Stimulated activated CD4-positive, alpha-beta T cell treated with anti-CD3 and anti-CD28 coated beads, Interleukin-15, amount 100 ng/mL, for 48 hours (primary cell): ENCODE data around the gene ASB13.
"Not testable (repeated sequence)": the region's sequence is repeated elsewhere in the genome, so short reads cannot be mapped to it uniquely, and the experiment has no call there.

Experiments
- DNase-seq, 2 donors: peaks; one replicate each; pipeline ENCODE4 v3.0.0-alpha.2; 2020; ENCODE audit warnings: low read depth in 2 of 2

The ASB13 gene

GRCh38 chr10:5625992-5626777 lies 40.2 kb downstream of the ASB13 start:
- DNase-seq: no peak

DNA sequence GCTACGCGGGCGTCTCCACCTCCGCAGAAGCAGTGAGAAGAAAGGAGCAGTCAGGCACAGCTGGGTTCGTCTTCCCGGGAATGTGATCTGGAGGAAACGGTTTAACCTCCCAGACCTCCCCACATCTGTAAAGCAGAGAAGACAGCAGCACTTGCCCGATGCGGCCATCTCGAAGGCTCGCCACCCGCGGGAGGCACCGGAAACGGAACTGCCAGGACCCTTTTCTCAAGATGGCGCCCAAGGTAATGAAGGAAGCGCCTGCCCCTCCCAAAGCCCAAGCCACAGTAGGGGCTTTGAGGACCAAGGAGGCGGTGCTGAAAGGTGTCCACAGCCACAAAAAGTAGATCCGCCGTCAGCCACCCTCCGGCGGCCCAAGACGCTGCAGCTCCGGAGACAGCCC lies 41.7 kb downstream of the ASB13 start:
- DNase-seq: no peak

DNA sequence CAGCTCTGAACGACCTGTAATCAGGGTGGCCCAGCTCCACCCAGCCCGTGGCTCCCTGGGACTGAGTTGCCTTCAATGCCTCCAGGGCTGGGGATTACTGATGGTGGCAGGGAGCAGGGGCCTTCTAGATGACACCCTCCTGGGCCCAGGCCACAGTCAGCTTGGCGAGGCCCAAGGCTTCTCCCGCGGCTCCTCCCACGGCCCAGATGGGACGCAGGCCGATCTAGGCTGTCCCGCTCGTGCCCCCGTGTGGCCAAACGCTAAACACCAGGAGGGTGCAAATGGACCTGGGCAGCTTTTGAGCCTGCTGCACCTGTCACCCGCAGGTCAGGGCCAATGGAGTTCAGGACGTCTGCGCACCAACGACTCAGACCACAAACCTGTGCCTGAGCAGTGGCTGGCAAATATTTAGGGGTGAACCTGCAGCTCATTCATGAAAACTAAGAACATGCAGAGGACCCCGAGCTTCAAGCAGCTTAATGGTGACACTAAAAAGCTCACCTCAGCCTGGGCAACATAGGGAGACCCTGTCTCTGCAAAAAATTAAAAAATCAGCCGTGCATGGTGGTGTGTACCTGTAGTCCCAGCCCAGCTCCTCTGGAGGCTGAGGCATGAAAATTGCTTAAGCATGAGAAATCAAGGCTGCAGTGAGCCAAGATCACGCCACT lies 43.2 kb downstream of the ASB13 start:
- DNase-seq: peak; percentile 75 to 84

DNA sequence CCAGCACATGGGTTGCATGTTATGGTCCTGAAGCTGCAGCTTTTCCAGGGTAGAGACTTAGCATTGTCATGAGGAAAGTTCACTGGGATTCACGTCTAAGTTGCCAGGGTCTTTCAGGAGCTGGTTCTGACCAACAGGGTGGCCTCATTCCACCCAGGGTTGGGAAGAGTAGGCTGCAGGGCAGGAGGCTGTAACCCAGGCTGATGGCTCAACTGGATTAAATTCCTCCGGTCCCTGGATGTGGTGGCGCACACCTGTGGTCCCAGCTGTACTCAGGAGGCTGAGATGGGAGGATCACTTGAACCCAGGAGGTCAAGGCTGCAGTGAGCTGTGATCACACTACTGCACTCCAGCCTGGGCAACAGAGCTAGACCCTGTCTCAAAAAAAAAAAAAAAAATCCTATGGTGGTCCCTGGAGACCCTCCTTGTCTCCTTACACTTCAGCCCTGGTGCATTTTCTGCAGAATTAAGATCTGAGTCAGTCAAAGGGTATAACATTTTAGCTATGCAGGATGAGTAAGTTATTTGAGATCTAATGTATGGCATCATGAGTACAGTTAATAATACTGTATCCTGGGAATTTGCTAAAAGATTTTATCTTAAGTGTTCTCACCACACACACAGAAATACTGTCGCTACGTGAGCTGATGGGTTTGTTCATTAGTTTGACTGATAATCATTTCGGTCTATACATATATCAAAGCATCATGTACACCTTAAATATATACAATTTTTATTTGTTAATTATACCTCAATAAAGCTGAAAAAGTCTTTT lies 44.0 kb downstream of the ASB13 start:
- DNase-seq: no peak

DNA sequence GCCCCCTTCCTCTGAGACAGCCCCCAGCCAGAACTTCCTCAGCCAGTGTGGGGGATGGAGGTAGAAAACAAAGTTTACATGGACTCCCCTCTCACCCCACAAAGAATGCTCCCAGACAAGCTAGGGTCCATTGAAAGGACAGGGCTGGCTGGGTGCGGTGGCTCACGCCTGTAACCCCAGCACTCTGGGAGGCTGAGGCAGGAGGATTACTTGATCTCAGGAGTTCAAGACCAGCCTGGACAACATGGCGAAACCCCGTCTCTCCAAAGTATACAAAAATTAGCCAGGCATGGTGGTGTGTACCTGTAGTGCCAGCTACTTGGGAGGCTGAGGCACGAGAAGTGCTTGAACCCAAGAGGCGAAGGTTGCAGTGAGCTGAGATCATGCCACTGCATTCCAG lies 45.0 kb downstream of the ASB13 start:
- not testable (repeated sequence) for DNase-seq

- no peak for DNase-seq
Observed at GRCh38 chr10:5620966-5621365, 45.4 kb downstream of the ASB13 start.

DNA sequence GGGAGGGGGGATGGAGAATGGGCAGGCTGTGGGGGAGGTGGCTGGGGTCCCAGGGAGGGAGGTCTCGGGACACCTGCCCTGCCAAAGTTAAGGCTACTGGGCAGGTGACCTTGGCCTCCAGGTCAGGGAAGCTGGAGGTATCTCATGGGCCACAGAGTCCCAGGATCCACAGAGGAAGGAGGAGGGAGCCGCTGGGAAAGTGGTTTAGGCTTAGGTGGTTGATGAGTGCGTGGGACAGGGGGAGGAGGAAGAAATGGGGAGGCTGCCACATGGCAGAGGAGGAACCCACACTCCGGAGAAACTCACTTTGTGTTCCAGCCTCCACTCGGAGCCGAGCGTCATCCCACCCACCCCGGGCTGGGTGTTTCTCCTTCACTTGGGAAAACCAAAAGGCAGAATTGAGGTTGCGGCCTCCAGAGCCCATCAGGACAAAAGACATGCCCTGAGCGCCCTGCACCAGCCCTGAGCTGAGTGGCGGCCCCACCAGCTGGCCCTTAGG lies 46.1 kb downstream of the ASB13 start:
- DNase-seq: no peak

GRCh38 chr10:5619362-5620211 lies 46.8 kb downstream of the ASB13 start:
- no peak for DNase-seq

- no peak for DNase-seq
Observed at GRCh38 chr10:5618829-5619228, 47.6 kb downstream of the ASB13 start.

- DNase-seq: no peak
Observed at GRCh38 chr10:5618042-5618441, 48.4 kb downstream of the ASB13 start.

DNA sequence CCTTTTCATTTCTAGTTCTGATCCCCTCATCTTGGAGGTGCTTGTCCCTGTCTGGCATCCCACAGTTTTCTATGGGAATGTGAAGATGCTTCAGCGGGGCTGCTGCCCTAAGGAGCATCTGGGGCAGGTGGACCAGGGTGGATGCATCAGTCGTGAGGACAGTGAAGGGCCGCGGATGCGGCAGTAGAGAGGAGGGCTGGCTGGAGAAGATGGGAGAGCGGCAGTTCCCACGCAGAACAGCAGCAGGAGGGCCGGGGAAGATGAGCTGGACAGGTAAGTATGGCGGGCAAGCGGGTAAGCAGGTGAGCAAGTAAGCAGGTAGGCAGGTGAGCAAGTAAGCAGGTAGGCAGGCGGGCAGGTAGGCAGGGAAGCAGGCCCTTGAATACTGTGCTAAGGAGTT lies 48.9 kb downstream of the ASB13 start:
- DNase-seq: no peak

GRCh38 chr10:5616836-5617235 lies 49.6 kb downstream of the ASB13 start:
- DNase-seq: no peak

DNA sequence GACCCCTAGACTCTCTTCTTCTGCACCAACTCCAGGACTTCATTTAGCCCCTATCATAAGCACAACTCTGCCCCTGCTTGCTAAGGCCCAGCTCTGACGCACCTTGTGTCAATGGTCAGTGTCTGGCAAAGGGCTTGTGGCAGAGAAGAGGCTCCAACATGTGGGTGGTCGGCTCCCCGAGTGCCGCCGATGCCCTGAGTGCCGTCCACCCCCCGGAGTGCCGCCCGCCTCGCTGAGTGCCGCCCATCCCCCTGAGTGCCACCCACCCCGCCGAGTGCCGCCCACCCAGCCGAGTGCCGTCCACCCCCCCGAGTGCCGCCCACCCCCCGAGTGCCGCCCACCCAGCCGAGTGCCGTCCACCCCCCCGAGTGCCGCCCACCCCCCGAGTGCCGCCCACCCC lies 50.3 kb downstream of the ASB13 start:
- DNase-seq: no peak

DNA sequence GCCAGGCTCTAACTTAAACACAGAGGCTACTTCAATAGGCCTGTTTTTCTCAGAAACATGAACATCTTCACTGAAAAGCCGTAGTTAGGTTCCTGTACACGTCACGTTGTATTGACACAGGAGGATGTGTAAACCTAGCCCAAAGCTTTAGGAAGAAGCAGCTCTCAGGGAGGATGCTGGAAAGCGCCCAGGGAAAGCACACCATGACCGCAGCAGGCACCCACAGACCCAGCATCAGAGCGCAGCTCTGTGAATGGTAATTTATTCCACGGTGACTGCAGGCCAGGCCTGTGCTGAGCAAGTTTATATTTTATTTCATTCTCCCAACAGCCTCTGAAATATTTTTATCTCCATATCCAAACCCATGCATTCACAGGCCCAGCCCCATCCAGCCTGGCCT lies 51.1 kb downstream of the ASB13 start:
- DNase-seq: no peak

DNA sequence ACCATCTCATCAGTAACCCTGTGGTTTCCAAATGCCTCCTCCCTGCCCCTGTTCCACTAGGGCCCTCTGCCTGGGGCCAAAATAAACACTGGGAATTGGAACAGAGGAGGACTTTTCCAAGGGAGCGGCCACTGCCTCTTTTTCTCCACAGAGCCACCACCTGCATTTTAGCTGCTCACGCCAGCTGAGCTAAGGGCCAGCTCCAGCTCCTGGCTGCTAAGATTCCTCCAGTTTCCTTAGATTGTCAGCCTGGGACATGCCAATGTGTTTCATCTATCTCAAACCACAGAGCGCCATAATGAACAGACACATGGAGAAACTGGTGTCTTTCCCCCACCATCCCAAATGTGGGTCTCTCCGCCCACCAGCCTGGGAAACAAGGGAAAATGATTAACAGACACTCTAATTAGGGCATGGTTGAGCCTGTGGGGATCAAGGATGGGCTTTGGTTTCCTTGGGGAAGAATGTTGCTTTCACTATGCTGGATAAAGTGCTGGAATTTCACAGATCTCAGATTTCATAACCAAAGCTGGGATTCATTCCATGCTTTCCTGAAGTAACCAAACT lies 52.2 kb downstream of the ASB13 start:
- no peak for DNase-seq

DNA sequence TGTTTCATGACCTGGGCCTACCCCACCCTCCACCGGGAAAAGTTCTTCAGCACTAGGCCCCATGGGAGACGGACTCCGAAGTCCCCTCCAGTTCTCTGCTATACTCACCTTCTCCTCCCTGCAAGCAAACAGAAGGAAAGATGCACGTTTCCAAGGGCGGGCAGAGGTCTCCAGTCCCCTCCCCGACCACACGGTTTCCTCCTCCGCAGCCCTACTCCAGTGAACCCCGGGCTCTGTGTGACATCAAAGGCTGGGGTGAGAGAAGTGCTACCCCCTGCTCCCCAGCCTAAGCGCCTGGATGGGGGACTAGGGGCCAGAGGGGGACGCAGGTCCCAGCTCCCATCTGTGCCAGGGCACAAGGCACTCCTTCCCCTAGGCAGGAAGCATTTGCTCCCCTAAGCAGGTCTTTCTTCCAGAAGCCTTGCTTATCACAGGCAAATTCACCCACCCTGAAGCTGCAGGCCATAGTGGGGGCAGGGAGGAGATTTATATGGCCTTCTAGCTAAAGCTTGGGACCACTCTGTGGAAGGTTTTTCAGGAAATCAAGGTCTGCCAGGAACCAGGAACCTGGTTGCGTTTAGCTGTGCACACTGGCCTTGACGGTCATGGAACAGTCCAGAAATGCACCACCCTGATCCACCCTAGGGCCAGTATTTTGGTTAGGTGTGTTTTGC lies 52.8 kb downstream of the ASB13 start:
- DNase-seq: no peak

GRCh38 chr10:5611899-5612680 lies 54.3 kb downstream of the ASB13 start:
- no peak for DNase-seq

DNA sequence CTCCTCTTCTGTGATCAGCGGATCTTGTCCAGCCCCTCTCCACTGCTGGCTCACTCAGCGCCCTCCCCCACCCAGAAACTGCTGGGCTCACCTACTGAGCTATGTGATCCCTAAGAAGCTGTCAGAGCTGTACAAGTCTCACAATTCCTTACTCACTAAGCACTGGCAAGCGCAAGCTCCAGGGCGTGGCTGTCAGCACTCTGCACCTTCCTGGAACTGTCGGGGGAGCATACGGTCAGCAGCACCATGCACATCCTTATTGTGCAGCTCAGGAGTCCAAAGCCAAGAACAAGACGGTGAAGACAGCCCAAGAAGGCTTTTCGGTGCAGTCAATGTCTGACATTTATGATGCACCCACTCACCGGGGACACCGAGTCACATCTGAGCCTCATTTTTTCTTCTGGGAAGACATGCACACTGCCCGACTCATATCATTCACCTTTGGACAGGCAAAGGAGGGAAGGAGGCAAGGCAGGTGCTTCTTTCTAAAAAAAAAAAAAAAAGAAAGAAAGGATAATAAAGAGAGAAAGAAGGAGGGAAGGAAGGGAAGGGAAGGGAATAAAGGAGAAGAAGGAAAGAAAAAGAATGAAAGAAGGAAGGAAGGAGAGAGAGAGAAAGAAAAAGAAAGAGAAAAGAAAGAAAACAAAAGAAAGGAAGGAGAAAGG lies 56.3 kb downstream of the ASB13 start:
- DNase-seq: no peak

- no peak for DNase-seq
Observed at GRCh38 chr10:5608608-5609220, 57.7 kb downstream of the ASB13 start.
